Hypothalamus (tissue), 51 donors: Measurements from ENCODE around the gene VEGFC.

ENCODE experiments used
- DNase-seq, 51 donors: peaks; one replicate each; lab custom pipeline; 2025; lab: John Stamatoyannopoulos, UW

The VEGFC gene, protein sequence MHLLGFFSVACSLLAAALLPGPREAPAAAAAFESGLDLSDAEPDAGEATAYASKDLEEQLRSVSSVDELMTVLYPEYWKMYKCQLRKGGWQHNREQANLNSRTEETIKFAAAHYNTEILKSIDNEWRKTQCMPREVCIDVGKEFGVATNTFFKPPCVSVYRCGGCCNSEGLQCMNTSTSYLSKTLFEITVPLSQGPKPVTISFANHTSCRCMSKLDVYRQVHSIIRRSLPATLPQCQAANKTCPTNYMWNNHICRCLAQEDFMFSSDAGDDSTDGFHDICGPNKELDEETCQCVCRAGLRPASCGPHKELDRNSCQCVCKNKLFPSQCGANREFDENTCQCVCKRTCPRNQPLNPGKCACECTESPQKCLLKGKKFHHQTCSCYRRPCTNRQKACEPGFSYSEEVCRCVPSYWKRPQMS

DNA sequence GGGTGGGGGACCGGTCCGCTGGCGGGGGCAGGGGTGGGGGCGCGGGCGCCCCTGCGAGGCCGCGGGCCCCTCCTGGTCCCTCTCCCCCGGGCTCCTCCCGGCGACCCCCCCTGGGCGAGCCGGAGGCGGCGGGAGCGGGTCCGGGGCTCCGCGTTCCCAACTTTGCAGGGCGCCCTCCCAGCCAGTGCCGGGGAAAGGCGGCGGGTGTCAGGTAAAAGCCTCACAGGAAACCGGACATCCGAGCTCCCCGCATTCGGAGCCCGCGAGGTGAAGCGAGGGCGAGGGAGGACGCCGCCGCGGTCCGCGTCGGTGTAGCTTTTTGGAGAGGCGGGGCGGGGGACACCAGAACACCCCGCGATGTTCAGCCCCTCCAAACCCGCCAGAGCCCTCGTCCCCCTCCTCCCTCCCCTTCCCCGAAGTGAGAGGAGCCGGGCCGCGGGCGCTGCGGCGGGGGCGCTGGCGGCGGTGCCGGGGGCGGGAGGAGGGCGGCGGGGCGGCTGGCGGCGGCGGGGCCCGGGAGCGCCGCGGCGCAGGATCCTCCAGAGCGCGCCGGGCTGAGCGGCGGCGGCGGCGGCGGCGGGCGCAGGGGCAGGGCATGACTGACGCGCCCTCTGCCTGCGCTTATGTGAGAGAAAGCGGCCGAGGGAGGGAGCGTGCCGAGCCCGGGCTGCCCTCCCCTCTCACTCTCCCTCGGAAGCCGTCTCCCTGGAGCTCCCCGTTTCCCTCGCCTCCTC lies at the start of gene VEGFC:
TSS of gene VEGFC (minus strand) at position 597 of the 734 bp plus-strand sequence. CDS start 611 bp downstream, outside the sequence.
- peak in 39 of 51 donors; percentile 3 to 71 (median 32) for DNase-seq

DNA sequence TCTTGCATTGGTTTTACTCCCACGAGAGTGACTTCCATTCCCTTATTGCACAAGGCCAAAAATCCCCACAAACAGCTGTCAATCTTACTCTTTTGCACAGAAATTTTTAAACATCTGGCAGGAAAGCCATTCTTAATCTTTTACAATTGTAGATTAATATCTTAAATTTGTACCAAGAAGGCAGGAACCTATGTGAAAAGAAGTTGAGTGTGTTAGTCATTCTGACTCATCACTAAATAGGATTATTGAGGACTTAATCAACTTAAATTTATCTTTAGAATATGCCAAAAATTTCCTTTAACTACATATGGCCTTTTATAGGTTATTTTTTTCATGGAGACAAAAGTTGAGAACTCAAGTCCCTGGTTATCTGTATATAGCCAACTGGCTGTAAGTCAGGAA lies 49.0 kb upstream of the VEGFC start:
- no peak for DNase-seq

DNA sequence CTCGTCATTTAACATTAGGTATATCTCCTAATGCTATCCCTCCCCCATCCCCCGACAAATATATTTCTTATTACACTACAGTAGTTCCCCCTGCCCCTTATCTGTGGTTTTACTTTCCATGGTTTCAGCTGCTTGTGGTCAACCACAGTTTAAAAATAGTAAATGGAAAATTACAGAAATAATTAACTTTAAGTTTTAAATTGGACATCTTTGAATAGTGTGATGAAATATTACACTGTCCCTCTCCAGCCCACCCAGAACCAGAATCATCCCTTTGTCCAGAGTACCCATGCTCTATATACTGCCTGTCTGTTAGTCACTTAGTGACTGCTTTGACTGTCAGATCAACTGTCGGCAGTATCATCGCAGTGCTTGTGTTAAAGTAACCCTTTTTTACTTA lies 47.4 kb upstream of the VEGFC start:
- no peak for DNase-seq

DNA sequence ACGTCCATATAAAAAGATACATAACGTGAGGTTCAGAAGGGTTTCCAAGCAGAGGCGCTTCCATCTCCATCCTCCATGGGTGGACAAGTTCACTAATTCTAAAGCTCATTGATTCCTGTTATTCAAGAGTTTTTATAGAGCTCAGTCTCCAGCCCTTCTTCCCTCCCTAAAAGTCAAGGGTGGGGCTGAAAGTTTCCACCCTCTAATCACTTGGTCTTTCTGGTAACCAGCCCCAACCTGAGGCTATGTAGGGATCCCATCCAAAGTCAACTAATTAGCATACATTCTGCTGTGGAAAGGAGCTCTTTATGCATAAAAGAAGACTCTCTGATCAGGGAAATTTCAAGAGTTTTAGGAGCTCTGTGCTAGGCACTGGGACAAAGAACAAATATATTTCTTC lies 46.9 kb upstream of the VEGFC start:
- no peak for DNase-seq

DNA sequence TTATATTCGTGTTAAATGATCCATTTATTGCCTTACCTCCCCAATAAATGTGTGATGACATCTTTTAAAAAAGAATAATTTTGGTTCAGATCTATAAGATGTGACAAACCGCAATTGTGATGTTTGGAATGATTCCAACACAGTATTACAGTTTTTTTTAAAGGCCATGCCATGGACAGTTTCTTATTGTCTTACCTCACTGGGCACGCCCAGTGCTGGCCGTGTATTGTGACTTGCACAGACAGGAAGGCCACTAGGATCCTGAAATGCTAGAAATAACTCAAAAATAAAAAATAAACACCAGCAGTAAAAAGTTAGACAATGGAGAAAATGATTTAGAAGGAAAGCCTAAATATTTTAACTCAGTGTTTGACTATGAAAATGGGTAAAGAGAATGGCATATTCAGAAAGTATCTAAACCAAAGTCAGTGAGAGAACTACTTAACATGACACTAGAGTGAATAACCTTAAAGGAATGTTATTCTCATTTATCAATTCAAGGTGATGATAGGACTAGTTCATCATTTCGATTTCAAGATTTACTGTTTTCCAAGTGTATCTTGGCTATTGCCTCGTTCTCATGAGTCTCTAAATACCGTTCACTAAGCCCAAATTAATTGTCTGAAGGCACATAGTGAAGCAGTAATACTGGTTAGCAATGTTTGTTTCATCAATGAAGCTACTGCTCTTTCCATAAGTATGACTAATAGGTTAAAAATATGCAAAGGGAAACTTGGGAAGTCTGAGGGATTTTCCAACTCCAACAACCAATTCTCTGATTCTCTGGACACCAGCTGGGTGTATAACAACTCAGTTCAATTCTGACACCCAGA lies 46.1 kb upstream of the VEGFC start:
- DNase-seq: no peak

DNA sequence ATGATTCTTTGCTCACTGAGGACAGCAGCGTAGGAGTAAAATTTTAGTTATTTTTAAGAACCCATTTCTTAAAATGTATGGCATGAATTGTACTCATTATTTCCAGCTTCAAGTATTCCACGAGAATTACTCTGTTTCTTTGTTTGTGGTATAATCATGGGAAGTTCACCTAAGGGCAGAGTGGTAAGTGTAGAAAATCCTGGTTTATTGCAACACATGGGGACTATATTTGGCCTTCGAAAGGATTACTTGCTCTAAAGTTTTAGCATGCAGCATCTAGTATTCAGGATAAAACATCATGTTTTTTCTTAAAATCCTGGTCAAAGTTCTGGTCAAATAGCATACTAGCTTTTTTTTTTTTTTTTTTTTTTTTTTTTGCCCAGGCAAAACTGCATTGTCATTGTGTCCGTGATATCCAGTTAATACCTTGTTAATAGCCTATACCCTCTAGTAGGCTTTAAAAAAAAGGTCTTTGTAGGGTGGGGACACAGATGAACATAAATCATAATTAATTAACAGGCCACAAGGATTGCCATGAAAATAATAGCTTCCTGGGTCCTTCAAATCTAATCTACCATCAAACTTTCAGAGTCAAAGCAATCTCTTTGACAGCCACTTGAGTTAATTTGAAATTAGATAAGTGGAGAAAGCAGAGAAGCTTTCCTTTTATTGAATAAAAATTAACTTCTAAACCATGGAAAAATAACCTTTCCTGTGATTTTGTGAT lies 44.6 kb upstream of the VEGFC start:
- DNase-seq: no peak

DNA sequence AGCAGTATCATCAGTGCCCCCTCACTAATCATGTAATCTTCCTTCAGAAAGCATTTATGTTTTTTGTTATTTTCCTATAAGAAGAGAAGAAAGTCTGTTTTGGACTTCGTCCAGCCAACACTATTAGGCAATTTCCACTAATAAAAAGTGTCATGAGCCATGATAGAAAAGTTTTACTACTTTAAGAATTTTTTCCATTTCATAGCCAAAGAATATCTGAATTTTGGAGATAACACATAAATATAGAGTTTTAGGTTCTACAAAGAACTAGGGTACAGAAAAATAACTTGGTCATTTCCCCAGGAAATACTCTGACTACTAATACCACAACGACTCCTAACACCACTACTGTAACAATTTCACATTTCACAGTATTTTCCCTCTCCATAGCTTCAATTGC lies 41.8 kb upstream of the VEGFC start:
- DNase-seq: no peak

DNA sequence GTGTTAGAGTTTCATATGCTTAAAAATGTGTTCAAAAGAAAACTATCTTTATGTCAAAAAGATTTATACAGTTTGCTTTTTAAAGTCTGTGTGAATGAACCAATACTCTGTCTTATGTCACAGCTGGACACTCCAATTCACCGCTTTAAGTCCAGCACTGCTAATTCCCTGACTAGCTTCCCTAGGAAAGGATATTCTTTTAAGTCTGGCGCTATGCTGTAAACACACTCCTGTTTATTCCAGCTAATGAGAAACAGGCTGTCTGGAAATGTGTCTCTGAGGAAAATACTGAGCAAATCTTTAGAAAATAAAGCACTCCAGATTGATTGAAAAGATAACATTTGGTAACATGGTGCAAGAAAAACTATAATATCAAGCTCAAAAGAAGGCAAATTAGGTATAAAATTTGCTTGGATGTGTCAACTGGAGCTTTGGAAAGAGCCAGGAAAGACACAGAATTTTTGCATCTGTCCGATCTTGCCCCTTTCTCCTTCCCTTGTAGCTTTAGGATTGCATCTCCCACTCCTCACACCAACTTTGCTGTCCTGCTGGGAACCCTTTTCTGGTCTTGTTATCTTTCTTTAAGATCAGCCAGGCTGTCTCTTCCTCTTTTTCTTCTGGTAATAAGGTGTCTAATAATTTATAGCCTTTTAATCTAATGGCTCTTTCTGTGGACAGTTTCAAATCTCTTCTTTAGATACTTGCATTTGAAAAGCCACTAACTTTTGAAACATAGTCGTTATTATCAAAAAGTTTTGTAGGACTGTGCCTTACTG lies 40.9 kb upstream of the VEGFC start:
- DNase-seq: no peak

DNA sequence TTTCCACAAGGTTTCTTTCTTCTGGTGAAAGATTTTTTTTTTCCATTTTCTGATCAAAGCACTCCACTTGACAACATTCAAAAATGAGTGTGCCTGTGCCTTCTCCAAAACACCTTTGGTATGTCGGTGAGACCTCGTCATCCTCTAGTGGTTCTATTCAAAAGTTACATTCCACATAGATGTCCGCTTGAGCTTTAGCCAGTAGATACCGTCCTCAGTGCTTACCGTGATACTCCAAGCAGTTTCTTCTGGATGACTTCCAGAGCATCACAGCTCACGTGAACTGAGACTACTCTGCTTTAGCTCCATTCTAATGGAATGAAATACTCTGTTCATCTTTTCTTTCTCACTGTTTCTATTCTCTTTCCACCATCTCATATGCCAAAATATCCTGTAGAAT lies 38.2 kb upstream of the VEGFC start:
- DNase-seq: no peak

DNA sequence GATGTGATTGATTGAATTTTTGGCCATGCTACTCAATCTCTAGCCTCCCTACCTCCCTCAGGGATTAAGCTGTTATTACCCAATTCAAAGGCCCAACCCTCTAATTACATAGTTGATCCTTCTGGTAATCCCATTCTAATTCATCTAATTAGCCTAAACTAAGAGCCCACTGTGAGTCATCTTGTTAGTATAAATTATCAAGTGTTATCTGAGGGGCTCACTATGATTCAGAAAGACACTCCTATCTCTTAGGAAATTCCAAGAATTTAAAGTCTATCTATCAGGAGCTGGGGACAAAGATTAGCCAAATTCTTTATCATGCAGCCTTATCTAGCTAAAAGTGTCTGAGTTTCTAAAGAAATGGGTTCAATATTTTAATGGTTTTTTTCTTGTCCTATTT lies 32.9 kb upstream of the VEGFC start:
- DNase-seq: no peak

DNA sequence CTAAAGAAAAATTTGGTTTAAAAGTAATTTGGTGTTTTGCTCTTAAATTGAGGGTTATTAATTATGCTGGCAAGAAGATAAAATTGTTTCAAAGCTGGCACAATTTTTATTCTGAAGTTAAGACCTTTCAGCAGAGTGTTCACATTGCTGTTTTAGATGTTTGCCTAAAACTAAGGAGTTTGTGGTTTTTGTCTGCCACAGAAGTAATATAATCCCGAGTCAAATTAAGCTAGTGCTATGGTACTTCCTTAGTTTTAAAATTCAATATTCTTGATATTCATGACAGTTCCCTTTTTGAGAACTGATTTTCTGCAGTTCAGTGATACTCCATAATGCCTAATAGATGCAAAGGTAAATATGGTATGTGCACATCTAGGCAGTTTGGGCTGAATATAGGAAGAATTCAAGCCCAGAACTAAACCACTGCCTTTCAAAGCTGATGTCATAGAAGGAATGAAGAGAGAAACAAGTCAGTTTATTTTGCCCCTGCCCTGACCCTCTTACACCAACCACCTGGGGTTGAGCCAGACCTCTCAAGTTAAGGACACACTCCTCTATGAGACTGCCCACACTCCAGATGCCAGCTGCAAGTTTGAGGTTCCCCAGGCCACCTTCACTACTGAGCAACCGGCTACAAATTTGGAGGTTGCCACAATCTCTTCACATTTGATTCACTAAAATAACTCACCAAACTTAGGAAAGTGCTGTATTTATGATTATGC lies 32.1 kb upstream of the VEGFC start:
- DNase-seq: no peak

DNA sequence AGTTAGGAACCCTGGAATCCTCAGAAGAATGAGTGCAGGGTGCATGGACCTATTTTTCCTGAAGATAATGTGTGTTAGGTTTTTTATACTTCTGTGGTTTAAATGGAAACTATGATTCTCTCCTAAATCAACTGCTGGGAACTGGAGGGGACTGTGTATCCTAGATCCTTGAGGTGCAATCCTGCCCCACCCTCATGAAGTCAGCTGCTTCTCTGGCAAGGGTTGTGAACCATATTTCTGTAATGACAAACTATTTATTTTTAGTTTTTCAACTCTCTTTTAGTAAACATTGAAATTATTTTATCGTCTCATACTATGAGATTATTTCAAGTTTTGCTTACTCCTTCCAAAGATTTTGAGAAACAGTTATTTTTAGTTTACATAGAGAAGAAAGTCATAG lies 25.8 kb upstream of the VEGFC start:
- no peak for DNase-seq

DNA sequence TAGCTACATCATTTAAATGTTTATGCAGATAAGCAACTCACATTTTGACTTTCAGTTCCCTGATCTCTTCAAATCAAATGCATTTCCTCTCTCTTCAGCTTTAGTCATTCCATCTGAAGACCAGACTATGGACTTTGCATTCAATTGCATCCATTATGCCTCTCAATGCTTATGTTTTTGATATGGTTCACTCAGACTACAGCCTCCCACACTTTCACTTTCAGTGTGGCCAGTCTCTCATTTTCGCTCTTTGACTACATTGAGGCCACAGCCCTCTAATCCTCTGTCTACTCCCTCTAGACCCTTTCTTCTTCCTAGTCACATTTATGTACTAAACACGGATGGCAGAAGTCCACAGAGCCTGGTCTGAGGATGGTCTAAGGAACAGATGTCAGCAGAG lies 24.5 kb upstream of the VEGFC start:
- no peak for DNase-seq

DNA sequence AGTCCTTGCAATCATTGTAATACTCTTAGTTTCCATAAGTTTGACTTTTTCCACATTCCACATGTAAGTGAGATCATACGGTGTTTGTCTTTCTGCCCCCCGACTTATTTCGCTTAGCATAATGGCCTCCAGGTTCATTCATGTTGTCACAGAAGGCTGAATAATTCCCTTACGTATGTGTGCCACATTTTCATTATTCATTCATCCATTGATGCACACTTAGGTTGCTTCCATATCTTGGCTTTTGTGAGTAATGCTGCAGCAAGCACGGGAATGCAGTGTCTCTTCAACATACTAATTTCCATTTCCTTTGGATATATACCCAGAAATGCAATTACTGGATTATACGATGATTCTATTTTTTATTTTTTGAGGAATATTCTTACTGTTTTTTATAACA lies 22.0 kb upstream of the VEGFC start:
- no peak for DNase-seq

DNA sequence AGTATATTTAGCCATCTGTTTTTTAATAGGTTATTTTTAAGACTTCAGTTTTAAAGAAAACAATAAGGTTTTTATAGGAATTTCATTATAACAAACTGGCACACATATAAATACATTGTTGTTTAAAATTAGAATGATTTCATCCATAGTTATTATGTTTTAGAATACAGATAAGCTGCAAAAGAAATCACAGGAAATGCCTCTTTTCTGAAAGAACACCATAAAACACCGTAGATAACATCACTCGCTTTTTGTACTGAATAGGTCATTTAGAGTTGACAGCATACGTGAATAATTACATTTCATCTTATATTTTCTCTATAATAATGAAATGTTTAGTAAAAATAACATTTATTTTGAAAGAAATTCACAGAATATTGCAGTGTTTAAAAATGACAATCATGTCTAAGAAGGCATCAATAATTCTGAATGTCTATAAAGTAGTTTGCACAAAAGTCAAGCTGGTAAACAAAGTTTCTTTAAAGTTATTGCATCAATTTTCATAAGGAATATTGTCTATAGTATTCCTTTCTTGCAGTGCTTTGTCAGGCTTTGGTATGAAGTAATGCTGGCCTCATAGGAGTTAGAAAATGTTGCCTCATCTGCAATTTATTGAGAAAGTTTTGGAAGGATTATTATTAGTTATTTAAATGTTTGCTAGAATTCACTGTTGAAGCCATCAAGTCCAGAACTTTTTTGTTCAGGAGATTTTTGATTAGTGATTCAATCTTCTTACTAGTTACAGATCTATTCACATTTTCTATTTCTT lies 17.9 kb upstream of the VEGFC start:
- DNase-seq: no peak

DNA sequence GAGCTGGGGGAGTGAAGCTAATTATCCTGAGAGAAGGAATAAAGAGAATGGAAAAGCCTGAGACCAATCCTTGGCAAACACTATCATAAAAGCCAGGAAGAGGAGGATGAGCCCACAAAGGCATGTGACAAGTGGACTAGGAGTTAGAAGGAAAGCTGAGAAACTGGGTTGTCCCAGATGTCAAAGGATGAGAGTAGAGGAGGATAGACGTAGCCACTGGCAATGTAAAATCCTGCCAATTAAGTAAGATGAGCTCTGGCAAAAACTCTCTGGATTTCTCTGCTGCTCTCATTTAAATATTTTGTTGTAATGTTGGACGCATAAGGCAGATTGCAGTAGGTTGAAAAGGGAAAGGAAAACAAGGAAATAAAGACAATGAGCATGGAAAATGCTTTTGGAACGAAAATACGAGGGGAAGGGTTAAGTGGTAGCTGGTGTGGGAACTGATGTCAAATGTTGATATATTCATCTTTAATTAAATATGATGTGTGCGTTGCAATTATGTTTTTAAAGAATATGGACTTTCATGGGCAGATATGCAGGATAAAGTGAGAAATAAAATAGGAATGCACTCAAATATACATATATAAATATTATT lies 14.2 kb upstream of the VEGFC start:
- DNase-seq: no peak

DNA sequence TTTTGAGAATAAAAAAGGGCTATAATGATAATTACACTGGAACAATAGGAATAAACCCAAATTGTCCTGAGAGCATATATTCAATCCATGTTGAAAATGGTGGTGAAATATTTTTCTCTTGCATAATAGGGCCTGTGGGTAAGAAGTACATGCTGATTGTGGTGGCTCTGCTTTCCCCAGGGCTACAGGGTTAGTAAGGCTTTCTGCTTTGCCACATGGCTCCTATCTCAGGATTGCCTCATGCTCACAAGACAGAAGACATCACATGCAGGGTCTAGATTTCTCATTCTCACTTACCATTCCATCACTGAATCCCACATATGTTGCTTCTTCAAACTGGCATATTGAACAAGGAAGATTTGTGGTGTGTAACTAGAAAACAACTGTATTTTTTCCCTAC lies 12.4 kb upstream of the VEGFC start:
- DNase-seq: no peak
